Measurements from ENCODE around the gene LRIG1.

GRCh38 chr3:66425032-66425431, 75.8 kb downstream of the LRIG1 start:
- no peak for TF ChIP-seq CTCF (IDR thresholded peaks at IDR 0.05; ENCODE audit: poor library complexity)
- no peak for TF ChIP-seq EZH2phosphoT487 (IDR thresholded peaks at IDR 0.05; ENCODE audit: low read depth, severe bottlenecking, unreplicated experiment)
